ENCODE results near the gene FAIM2. TPM values are rescaled to one million over a fixed set of nuclear protein-coding genes. Genes with fewer than 3 reads are reported as not detected.
A peak's percentile ranks its signal among the peaks of the same experiment; 100 is the strongest.

Gene FAIM2
- total and polyA plus RNA-seq, 10 of the 15 experiments (the other 5 are each of a cell fraction or from before 2014, with no cell fraction given): not detected

DNA sequence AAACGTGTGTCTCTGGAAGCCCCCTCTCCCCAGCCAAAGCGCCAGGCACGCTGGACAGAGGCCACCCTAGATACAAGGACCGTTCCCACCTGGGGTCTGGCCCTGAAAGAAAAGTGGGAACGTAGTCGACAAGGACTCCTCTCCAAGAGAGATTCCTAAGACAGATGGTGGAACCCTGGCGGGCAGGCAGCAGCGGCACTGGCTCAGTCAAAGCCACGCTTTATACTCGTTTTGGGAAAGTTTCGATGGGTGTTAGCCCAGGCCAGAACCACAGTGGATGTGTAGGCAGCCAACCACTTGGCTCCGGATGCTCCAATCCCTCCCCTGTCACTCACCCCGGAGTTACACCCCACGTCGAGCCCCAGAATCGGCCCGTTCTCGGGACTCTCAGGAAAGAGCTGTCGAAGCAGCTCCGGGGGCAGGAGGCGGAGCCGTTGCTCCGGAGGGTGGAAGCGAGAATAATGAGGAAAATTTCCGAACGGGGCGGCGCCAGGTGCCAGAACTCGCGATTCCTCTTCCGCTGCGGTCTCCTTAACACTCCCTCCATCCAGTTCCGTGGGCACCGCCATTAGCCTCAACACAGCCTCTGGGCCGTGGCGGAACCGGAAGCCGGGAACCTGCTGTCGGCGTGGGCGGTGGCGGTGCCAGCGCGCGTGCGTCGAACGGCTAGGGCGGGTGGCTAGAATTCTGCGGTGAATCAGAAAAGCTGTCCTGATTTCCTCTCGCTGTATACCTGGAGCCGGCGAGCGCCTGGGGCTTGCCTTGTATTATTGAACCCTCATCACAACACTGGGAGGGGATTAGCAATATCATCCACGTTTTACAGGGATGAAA lies 61.0 kb downstream of the FAIM2 start, which contains the start of gene BCDIN3D (continued):
- TF ChIP-seq REST (IDR thresholded peaks at IDR 0.05; ENCODE audit: low read depth, low read length): no peak
- TF ChIP-seq, protein P1, sequence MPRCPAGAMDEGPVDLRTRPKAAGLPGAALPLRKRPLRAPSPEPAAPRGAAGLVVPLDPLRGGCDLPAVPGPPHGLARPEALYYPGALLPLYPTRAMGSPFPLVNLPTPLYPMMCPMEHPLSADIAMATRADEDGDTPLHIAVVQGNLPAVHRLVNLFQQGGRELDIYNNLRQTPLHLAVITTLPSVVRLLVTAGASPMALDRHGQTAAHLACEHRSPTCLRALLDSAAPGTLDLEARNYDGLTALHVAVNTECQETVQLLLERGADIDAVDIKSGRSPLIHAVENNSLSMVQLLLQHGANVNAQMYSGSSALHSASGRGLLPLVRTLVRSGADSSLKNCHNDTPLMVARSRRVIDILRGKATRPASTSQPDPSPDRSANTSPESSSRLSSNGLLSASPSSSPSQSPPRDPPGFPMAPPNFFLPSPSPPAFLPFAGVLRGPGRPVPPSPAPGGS (IDR thresholded peaks at IDR 0.05; ENCODE audit: borderline replicate concordance, insufficient read depth, low read depth, low read length, poor library complexity, severe bottlenecking): no peak
- peak; percentile 65 for TF ChIP-seq EED (IDR thresholded peaks at IDR 0.05; ENCODE audit: low read depth)
- TF ChIP-seq IRF3 (IDR thresholded peaks at IDR 0.05): no peak
- no peak for TF ChIP-seq USF2 (IDR thresholded peaks at IDR 0.05; ENCODE audit: borderline replicate concordance, low read depth, low read length)
- peak; percentile 53; the same call in 1 of the 2 replicates for TF ChIP-seq CHD2 (IDR thresholded peaks at IDR 0.05; ENCODE audit: borderline replicate concordance, low read depth, low read length)
- no peak for TF ChIP-seq NFYB (IDR thresholded peaks at IDR 0.05; ENCODE audit: insufficient read depth, low read depth, low read length)
- 0 out of 2 replicates have a peak, but pooled peaks have one; percentile 41 for TF ChIP-seq BACH1 (IDR thresholded peaks at IDR 0.05; ENCODE audit: borderline replicate concordance)
- TF ChIP-seq MAX (IDR thresholded peaks at IDR 0.05; ENCODE audit: low read depth, low read length): peak; percentile 57; the same call in 1 of the 2 replicates
- no peak for TF ChIP-seq TBL1XR1 (IDR thresholded peaks at IDR 0.05; ENCODE audit: low read depth, low read length)
- TF ChIP-seq CBFB (IDR thresholded peaks at IDR 0.05; ENCODE audit: low read depth): peak; percentile 88
- no peak; the same call in 1 of the 2 replicates for TF ChIP-seq LARP7 (IDR thresholded peaks at IDR 0.05)
- TF ChIP-seq SREBF1 (IDR thresholded peaks at IDR 0.05; ENCODE audit: low read length): no peak
- peak; percentile 93 for TF ChIP-seq PML (IDR thresholded peaks at IDR 0.05; ENCODE audit: low read length)
- no peak for TF ChIP-seq POU2F2 (IDR thresholded peaks at IDR 0.05; ENCODE audit: borderline replicate concordance, low read depth, low read length)
- TF ChIP-seq RELA (IDR thresholded peaks at IDR 0.05; ENCODE audit: borderline replicate concordance, partially characterized antibody): no peak
- TF ChIP-seq GABPA (IDR thresholded peaks at IDR 0.05; ENCODE audit: low read depth): peak; percentile 85
- TF ChIP-seq, protein P2, sequence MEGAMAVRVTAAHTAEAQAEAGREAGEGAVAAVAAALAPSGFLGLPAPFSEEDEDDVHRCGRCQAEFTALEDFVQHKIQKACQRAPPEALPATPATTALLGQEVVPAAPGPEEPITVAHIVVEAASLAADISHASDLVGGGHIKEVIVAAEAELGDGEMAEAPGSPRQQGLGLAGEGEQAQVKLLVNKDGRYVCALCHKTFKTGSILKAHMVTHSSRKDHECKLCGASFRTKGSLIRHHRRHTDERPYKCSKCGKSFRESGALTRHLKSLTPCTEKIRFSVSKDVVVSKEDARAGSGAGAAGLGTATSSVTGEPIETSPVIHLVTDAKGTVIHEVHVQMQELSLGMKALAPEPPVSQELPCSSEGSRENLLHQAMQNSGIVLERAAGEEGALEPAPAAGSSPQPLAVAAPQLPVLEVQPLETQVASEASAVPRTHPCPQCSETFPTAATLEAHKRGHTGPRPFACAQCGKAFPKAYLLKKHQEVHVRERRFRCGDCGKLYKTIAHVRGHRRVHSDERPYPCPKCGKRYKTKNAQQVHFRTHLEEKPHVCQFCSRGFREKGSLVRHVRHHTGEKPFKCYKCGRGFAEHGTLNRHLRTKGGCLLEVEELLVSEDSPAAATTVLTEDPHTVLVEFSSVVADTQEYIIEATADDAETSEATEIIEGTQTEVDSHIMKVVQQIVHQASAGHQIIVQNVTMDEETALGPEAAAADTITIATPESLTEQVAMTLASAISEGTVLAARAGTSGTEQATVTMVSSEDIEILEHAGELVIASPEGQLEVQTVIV (IDR thresholded peaks at IDR 0.05; ENCODE audit: borderline replicate concordance, partially characterized antibody): peak; percentile 20

Measured in GM12878 (cell line).